SK-N-SH (cell line): ENCODE measurements around the gene GATM. TPM values are rescaled to one million over a fixed set of nuclear protein-coding genes. Genes with fewer than 3 reads are reported as not detected.

Experiments used
- CTCF ChIA-PET: fragments of 300-600, 350-600 bp; formaldehyde crosslinking; extraction: SDS; loops from one replicate; lab custom pipeline; 2021; lab: Yijun Ruan, JAX
- POLR2A ChIA-PET: fragments of 350-600 bp; sonication (Branson Sonifier 250); formaldehyde crosslinking; extraction: SDS; loops from one replicate; lab custom pipeline; 2020; ENCODE audit warnings: antibody characterized with exemption, inconsistent platforms; lab: Yijun Ruan, JAX
- DNase-seq: peaks from one replicate; pipeline ENCODE4 v3.0.0; 2012
- H2AFZ ChIP-seq: fragments of 200-600 bp; sonication (generic); 2 replicates; pipeline ENCODE4 v1.8.1; 2016; ENCODE audit warnings: antibody characterized with exemption, mild to moderate bottlenecking, low read depth
- H3F3A ChIP-seq: fragments of 200-600 bp; sonication (generic); replicated peaks from 2 replicates; pipeline ENCODE3; 2016; ENCODE audit warnings: antibody characterized with exemption, mild to moderate bottlenecking; ENCODE audit not compliant: insufficient read depth
- H3K27ac ChIP-seq, 2 experiments: fragments of 200-500 bp in 1 of 2; fragments of 200-600 bp in 1 of 2; sonication (Bioruptor generic) in 1 of 2; sonication (generic), shearing (Covaris generic) in 1 of 2; 2 replicates each; pipeline versions ENCODE4 v1.5.1 to v1.6.1; 2014 to 2016; ENCODE audit warnings: low read depth in 2 of 2, inconsistent platforms in 1 of 2, low read length in 1 of 2, mild to moderate bottlenecking in 1 of 2, mixed read lengths in 1 of 2
- H3K27me3 ChIP-seq: fragments of 200-600 bp; sonication (generic), shearing (Covaris generic); 2 replicates; pipeline ENCODE4 v1.6.1; 2016; ENCODE audit warnings: mixed run types; ENCODE audit not compliant: insufficient read depth
- H3K36me3 ChIP-seq, 2 experiments: fragments of 200-500 bp in 1 of 2; fragments of 200-600 bp in 1 of 2; sonication (Bioruptor generic) in 1 of 2; sonication (generic) in 1 of 2; replicated peaks in 1 of 2; 2 replicates each; pipeline versions ENCODE3 to v1.5.1; 2014 to 2016; ENCODE audit warnings: low read length in 1 of 2, mild to moderate bottlenecking in 1 of 2; ENCODE audit not compliant: insufficient read depth in 2 of 2, control insufficient read depth in 1 of 2
- H3K4me1 ChIP-seq, 2 experiments: fragments of 200-500 bp in 1 of 2; fragments of 200-600 bp in 1 of 2; sonication (Bioruptor generic) in 1 of 2; sonication (generic), shearing (Covaris generic) in 1 of 2; 2 replicates each; pipeline versions ENCODE4 v1.5.1 to v1.6.1; 2014 to 2016; ENCODE audit warnings: low read depth in 1 of 2, low read length in 1 of 2, mixed run types in 1 of 2; ENCODE audit not compliant: insufficient read depth in 2 of 2, control insufficient read depth in 1 of 2
- H3K4me2 ChIP-seq: fragments of 200-600 bp; sonication (generic), shearing (Covaris generic); 2 replicates; pipeline ENCODE4 v1.6.1; 2017; ENCODE audit warnings: mixed run types
- H3K4me3 ChIP-seq, 2 experiments: fragments of 200-500 bp in 1 of 2; fragments of 200-600 bp in 1 of 2; sonication (Bioruptor generic) in 1 of 2; sonication (generic), shearing (Covaris generic) in 1 of 2; 2 replicates each; pipeline versions ENCODE4 v1.5.1 to v1.8.1; 2014 to 2016; ENCODE audit warnings: low read depth in 2 of 2, inconsistent platforms in 1 of 2, low read length in 1 of 2, mild to moderate bottlenecking in 1 of 2, mixed read lengths in 1 of 2, moderate library complexity in 1 of 2
- H3K79me2 ChIP-seq: fragments of 200-600 bp; sonication (generic); 2 replicates; pipeline ENCODE4 v1.8.1; 2017; ENCODE audit warnings: mild to moderate bottlenecking; ENCODE audit not compliant: insufficient read depth
- H3K9ac ChIP-seq: fragments of 200-600 bp; sonication (generic); 2 replicates; pipeline ENCODE4 v1.6.1; 2017; ENCODE audit warnings: mixed run types
- H3K9me2 ChIP-seq: fragments of 200-600 bp; sonication (generic); 2 replicates; pipeline ENCODE4 v1.6.1; 2017; ENCODE audit warnings: mixed run types
- H3K9me3 ChIP-seq: fragments of 200-600 bp; sonication (generic); 2 replicates; pipeline ENCODE4 v1.6.1; 2017; ENCODE audit warnings: mixed run types, mild to moderate bottlenecking, moderate library complexity
- H4K20me1 ChIP-seq: fragments of 200-600 bp; sonication (generic); 2 replicates; pipeline ENCODE4 v1.6.1; 2017; ENCODE audit warnings: mild to moderate bottlenecking, mixed run types; ENCODE audit not compliant: insufficient read depth
- CHD2 ChIP-seq: fragments of 150-350 bp; IDR thresholded peaks from 2 replicates; pipeline ENCODE4 v1.6.1; 2018; ENCODE audit warnings: low read length; ENCODE audit not compliant: partially characterized antibody
- CTCF ChIP-seq: fragments of 200-600 bp; sonication (generic); IDR thresholded peaks from 2 replicates; pipeline ENCODE4 v1.6.1; 2017; ENCODE audit warnings: antibody characterized with exemption, mild to moderate bottlenecking, moderate library complexity
- FOSL2 ChIP-seq: IDR thresholded peaks from 2 replicates; pipeline ENCODE4 v1.4.0; 2012; ENCODE audit warnings: low read depth, mild to moderate bottlenecking, moderate library complexity, borderline replicate concordance
- IRF3 ChIP-seq: fragments of 150-350 bp; IDR thresholded peaks from 2 replicates; pipeline ENCODE4 v1.6.1; 2016; ENCODE audit warnings: mild to moderate bottlenecking, low read depth, low read length
- JUND ChIP-seq: IDR thresholded peaks from 2 replicates; pipeline ENCODE4 v1.4.0; 2012
- MAX ChIP-seq: IDR thresholded peaks from 2 replicates; pipeline ENCODE4 v1.4.0; 2012; ENCODE audit warnings: low read depth
- MXI1 ChIP-seq: IDR thresholded peaks from 2 replicates; pipeline ENCODE4 v1.6.1; 2012; ENCODE audit warnings: mild to moderate bottlenecking, low read depth, low read length, improper control_type of control experiment
- NRF1 ChIP-seq: IDR thresholded peaks from 2 replicates; pipeline ENCODE4 v1.6.1; 2012; ENCODE audit warnings: low read depth, mild to moderate bottlenecking, low read length
- POLR2AphosphoS5 ChIP-seq: IDR thresholded peaks from 2 replicates; pipeline ENCODE4 v1.6.1; 2012; ENCODE audit warnings: low read depth, low read length
- SMC3 ChIP-seq: IDR thresholded peaks from 2 replicates; pipeline ENCODE4 v1.6.1; 2012; ENCODE audit warnings: low read depth, low read length, improper control_type of control experiment
- USF1 ChIP-seq: IDR thresholded peaks from 2 replicates; pipeline ENCODE4 v1.4.0; 2012; ENCODE audit warnings: low read depth, borderline replicate concordance
- ZBTB33 ChIP-seq: IDR thresholded peaks from 2 replicates; pipeline ENCODE4 v1.4.0; 2012; ENCODE audit warnings: low read depth, borderline replicate concordance
- WGBS: methylation state at CpG from one replicate; pipeline ENCODE4 v1.1.6; 2017; ENCODE audit warnings: low lambda C conversion rate; 5-methylcytosine and 5-hydroxymethylcytosine counted together
- polyA plus RNA-seq, 3 experiments: library from polyadenylated mRNA; depleted of rRNA; stranded (reverse); fragments of >200 nt; gene quantifications; 2 replicates each; pipeline ENCODE4 v1.2.3, GENCODE V29; 2012

Gene GATM
- polyA plus RNA-seq, 1 of the 3 experiments (the other 2 are of a cell fraction) = 0.58 TPM

- H3K9me3 ChIP-seq = no peaks in the 10 kb centered on the region
- no peaks in the 10 kb centered on the region for H3K9me2 ChIP-seq
- no peak for DNase-seq
- peaks cover 10% of the 10 kb centered on the region; the same call in 1 of the 2 replicates for H4K20me1 ChIP-seq
- no peak overlapping the region for H2AFZ ChIP-seq
- H3K4me2 ChIP-seq = no peak overlapping the region
- ChIA-PET CTCF (no interaction called here), POLR2A (no interaction called here)
- H3K79me2 ChIP-seq = peaks cover 32% of the 10 kb centered on the region
- peaks cover 54 to 57% of the 10 kb centered on the region in 2 experiments for H3K36me3 ChIP-seq
- WGBS = 95% methylated on average over 1 of the region's 1 CpG
- H3K4me1 ChIP-seq = peaks cover 0 to 8% of the 10 kb centered on the region in 2 experiments; a peak in 2 of 4 replicates
- H3K27ac ChIP-seq = no peak overlapping the region
- TF ChIP-seq CTCF = no peak
- TF ChIP-seq IRF3 = no peak
- TF ChIP-seq USF1 = no peak
- TF ChIP-seq ZBTB33 = no peak
- no peak for TF ChIP-seq MXI1
- TF ChIP-seq POLR2AphosphoS5 = no peak
- TF ChIP-seq MAX = no peak
- no peak for TF ChIP-seq CHD2
- no peak for TF ChIP-seq FOSL2
- TF ChIP-seq JUND = no peak
- TF ChIP-seq SMC3 = no peak
- no peak for TF ChIP-seq NRF1
- peaks cover 6% of the 10 kb centered on the region for H3F3A ChIP-seq
- no peak overlapping the region for H3K9ac ChIP-seq
- H3K4me3 ChIP-seq = no peak overlapping the region
- no peaks in the 10 kb centered on the region for H3K27me3 ChIP-seq
Observed at GRCh38 chr15:45407786-45408185, 29.4 kb upstream of the GATM start.
